ENCODE data around the gene CCDC187. TPM values are rescaled to one million over a fixed set of nuclear protein-coding genes. Genes with fewer than 3 reads are reported as not detected.

CCDC187 gene
- polyA plus RNA-seq, 4 donors, result 2.2 to 4.9 (median 2.9) TPM

DNA sequence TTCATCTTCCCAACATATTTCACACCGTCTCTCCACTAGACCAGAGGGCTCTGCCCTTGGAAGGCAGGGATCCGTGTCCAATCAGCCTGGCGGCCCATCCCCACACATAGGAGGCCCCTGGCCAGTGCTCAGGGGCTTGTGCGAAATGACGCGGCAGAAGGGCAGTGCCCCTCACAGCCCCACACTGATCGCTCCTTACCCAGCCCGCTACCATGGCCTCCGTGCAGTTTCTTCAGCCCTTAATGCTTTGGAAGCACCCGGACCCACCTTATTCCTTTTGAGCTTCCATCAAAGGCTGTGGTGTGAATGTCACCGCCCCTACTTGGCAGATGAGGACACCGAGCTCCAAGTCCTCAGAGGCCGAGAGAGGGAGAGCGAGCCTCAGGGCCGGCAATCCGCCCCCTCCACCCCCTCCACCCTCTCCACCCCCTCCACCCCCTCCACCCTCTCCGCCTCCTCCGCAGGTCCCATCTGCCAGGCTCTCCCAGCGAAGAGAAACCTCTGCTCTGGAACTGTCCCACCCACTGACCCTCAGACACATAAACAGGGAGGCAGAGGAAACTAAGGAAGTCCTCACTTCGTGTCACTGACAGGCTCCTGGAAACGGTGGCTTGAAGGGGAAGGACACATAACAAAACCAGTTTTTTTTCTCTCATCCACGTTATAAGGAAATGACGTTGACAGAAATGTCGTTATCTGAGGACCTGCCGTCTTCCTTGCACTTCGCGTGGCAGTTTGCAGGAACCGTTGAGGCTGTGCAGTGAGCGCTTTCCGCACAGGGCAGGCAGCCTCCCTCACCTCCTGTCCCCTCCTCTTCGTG is 72.2 kb downstream of the CCDC187 start:
- DNase-seq (ENCODE audit: low read depth in 4 of 4, low spot score in 2 of 4), result no peak

- no peak for DNase-seq (ENCODE audit: low read depth in 4 of 4, low spot score in 2 of 4)
These were observed 73.1 kb downstream of the CCDC187 start for GRCh38 chr9:136230773-136231172.

- no peak for DNase-seq (ENCODE audit: low read depth in 4 of 4, low spot score in 2 of 4)
These were observed 73.5 kb downstream of the CCDC187 start for GRCh38 chr9:136230365-136230764.

DNA sequence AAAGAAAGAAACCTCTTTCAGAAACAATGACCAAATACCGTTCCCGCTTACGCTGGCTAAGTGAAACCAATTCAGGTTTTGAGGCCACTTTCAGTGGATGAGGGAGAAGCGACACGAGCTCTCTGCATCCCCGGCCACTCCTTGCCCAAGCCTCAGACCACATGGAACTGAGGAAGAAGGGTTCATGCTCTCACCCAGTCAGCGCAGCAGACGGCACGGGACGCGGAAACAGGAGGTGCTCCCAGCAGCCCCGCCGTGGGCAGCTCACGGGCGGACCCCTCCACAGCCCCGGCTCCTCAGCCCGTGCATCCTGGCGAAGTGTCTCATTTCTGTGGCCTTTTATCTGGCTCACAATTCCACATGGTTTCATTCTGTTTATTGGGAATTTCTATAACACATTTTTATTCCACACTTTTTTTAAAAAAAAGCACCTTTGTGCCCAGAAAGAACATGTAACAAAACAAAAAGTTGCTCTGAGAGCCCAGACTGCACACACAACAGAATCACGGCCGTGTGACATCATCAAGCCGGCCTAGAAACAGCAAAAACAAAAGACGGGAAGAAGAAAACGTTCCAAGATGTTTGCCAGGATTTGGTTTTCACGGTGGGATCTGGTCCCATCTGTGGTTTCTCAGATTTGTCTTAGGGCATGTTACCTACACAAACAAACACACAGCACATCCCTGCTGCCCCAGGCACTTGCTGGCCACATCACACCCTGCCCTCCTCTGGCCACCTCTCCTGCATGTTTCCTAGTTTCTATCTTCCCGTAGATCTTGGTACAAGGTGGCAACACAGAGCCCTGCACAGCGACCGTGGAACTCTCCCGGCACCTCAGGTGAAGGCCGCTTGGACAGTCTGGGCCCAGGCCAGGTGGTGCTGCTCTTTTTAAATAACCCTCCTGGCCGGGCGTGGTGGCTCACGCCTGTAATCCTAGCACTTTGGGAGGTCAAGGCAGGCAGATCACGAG is 74.5 kb downstream of the CCDC187 start:
- no peak for DNase-seq (ENCODE audit: low read depth in 4 of 4, low spot score in 2 of 4)

DNA sequence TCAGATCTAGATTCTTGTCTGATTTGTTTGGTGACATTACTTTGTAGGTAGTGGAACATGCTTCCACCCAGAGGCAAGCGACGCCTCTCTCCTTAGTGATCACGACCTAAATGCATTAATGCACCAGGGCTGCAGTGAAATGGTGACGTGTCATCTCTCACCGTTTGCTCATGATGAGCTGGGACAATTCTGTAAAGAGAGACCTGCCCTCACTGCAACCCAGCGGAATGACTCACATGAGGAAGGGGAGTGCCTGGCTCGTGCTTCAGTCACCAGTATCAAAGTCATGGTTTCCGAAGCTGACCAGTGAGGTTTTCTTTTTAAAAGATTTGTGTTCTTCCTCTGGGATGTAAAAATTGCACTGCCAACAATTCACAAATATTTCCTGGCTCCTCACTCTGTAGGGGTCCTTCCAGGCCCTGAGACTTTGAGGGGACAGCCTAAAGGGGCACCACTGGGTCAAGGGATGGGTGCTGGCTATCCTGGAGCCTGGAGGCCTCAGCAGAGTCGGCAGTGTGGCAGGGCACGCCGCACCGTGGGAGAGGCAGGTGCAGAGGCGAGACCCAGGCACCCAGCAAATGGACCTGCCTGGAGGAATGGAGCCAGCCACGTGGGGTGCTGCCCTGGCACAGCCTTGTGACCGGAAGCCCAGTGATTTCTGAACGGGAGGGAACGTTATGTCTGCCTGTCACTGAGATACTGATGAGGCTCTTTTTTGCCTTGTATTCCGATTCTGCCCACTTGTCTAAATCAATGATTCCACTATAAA is 75.6 kb downstream of the CCDC187 start:
- DNase-seq (ENCODE audit: low read depth in 4 of 4, low spot score in 2 of 4), result no peak

DNA sequence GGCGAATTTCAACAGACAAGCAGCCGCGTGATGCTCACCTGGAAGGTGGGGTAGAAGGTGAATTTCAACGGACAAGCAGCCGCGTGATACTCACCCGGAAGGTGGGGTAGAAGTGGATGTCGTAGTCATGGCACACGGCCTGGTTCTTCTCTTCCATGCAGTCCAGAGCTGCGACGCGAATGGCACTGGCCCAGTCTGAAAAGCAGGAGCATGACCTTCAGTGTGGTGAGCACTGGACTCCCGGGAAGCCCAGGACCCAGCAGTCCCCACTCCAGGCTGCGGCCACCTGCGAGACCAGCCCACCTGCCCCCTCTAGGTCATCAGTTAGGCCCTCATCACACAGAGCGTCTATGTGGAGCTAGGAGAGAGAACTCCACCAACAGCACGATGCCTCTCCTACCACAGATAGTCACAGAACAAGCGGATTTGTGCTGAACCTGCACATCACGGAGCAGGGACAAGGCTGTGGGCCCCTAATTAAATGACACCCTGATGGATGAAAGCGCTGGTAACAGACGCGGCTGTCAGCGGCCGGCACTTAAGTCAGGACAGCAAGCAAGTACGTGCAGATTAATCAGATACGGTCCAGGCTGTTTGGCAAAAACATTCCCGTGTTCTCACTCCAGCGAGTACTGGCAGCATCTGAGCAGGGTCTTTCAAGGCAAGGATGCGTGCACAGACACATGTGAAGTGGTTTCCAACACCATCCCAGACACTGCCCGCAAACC is 77.0 kb downstream of the CCDC187 start:
- DNase-seq (ENCODE audit: low read depth in 4 of 4, low spot score in 2 of 4), result no peak

DNA sequence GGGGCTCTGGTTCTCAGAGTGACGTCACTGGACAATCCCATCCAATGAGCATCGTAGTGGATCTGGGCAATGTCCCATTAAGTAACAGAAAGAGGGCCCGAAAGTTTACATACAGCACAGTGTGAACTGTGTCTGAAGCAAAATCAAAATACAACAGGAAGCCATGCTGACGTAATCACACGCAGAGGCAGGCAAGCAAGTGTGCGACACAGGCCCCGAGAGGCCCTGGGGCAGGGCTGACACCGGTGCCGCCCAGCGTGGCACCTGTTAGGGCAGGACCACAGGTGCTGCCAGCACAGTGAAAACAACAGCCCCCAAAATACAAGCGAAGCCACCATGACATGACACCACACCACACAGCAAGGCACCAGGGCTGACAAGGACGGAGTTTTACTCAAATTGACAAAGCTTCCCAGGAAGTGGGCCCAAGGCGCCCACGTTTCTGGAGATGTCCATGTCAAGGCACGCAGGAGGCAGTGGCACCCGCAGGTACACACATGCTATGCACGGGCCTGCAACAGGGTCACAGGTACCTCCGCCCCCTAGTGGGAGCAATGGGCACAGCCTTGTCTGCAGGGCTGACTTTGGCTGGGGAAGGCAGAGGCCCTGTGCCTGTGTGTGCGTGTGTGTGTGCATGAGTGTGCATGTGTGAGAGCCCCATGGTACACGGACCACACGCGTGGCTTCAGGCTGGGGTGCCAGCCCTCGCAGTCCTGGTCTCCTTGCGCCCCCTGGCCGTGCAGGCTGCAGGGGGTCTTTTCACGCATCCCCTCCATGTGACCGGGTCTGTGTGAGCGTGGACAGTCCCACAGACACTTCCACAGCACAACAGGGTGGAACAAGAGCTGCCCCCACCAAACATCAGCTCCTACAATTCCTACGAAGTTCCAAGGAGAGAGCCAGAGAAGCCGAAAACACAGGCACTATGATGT is 77.9 kb downstream of the CCDC187 start:
- no peak for DNase-seq (ENCODE audit: low read depth in 4 of 4, low spot score in 2 of 4)

GRCh38 chr9:136225366-136225747 is 78.5 kb downstream of the CCDC187 start:
- DNase-seq (ENCODE audit: low read depth in 4 of 4, low spot score in 2 of 4), result no peak

DNA sequence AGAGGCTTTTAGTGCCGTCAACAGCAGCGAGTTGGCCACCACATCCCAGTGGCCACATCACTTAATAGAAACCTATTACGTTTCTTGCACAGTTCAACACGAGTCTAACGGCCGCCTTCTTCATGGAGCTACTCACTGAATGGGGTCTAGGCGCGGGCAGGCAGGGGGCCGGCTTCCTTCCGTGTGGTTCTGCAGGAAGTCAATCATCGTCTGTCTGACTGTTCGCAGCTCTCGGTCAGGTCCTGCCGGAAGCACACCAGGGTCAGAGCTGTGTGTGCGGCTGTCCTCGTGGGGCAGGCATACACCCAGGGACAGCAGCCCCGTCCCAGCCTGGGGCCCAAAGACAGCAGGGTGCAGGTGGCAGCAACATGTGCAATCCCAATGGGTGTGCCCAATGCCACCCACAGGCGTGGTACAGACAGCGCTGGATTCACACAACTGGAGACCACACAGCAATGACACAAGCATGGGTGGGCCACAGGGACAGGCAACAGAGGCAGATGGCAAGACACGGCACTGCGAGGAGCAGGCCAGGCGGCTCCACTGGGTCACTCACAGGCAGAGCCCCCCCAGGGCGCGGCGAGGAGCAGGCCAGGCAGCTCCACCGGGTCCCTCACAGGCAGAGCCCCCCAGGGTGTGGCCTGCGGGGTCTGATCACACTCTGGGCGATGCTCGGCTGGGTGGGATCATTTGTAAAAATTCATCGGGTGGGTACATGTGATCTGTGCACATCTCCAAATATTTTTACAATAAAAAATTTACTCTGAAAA is 79.8 kb downstream of the CCDC187 start:
- DNase-seq (ENCODE audit: low read depth in 4 of 4, low spot score in 2 of 4), result no peak

DNA sequence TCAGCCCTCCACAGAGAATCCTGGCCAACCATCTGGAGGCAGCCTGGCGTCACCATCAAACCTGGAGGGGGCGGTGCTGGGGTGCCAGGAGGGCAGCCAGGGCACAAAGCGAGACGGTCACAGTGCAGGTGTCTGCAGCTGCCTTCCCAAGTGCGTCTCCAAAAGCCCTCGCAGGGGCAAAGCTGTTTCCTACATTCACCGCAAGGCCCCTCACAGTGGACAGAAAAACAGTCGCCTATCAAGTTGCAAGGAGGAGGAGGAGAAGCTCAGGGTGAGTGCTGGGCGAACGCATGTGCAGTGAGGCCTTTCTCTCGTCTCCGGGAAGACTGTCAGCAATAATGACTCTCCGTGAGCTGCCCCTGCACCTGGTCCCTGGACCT is 81.0 kb downstream of the CCDC187 start:
- DNase-seq (ENCODE audit: low read depth in 4 of 4, low spot score in 2 of 4), result no peak

DNA sequence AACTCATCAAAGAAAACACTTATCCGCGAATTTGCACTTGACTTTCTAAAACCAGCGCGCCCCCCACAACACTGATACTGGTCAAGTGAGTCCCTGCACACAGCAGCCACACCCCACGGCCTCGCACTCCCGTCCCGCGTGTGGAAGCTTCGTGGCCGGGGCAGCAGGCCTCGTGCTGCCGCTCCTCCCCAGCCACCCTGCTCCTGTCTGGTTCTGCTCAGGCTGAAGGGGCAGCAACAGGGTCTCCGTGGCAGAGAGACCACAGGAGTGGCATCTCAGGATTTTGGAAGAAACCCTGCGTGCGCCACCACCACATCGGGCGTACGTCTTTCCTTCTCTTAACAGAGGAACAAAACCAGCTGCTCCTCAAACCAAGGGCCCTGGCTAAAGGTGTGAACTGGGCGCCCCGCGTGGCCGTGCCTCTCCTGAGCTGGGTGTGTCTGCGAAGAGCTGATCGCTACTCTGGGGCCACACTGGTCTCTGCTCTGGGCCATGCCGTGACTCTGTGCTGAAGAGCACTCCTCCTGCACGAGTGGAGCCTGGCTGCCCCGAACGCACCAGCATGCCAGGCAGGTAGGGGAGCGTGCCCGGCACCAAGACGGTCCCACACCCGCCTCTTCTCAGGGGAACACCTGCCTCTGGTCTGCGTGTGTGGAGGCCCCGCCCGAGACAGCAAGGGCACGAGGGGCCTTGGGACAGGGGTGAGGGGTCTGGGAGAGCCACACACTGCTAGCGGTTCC is 81.6 kb downstream of the CCDC187 start:
- DNase-seq (ENCODE audit: low read depth in 4 of 4, low spot score in 2 of 4), result no peak

DNA sequence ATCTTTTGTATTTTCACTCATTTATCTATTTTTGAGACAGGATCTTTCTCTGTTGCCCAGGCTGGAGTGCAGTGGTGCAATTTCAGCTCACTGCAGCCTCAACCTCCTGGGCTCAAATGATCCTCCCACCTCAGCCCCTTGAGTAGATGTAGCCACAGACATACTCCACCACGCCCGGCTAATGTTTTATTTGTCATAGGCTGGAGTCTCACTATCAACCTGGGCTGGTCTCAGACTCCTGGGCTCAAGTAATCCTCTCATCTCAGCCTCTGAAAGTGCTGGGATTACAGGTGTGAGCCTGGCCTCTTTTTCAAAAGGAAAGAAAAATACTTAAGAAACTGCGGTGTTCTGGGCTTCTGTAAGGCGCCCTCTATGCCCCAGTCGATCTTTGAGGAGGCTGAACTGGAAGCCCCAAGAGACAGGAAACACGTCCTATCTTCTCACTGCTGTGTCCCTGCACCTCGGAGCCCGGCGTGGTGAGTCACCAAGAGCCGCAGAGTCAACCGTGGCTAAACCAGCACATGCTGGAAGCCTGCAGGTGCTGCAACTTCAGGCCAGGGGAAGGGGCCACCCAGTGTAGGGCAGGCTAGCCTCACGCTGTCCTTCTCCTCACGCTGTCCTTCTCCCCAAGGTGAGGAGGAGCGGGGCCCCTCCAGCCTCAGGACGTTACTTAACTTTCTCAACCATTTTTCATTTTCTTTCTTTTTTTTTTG is 83.7 kb downstream of the CCDC187 start:
- DNase-seq (ENCODE audit: low read depth in 4 of 4, low spot score in 2 of 4), result no peak

DNA sequence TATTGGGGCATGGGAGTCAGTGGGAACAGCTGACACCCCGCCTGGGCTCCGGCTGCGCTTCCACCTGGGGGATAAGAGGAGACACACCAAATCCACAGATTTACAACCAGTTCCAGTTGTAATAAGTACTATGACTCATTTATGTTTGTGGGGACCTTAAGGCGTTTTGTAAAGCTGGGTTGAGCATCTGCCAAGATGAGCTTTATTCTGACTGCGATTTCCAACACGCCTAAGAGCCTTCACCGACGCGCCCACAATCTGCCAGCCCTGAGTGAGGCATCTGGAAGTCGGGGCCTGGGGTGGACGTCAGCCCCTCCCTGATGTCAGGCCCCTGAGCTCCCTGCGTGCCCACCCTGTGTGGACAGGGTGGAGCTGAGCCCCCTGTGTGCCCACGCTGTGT is 84.6 kb downstream of the CCDC187 start:
- DNase-seq (ENCODE audit: low read depth in 4 of 4, low spot score in 2 of 4), result no peak

DNA sequence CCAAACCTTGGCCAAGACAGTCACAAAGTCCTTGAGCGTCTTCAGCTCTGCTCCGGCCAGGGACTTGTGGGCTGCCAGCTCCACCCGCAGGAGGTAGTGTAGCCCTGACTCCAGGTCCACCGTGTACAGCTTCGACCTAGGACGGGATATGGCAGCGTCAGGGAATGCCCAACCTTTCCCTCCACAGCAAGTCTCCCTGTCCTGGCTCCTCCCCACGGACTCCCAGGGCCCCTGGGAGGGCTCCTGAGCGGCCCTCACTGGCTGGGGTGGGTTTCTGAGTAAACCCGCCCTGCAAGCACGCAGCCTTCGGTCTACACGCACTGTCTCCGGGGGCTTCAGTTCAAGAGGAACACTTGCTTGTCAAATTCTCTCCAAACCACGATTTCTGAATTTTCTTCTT is 85.2 kb downstream of the CCDC187 start:
- no peak for DNase-seq (ENCODE audit: low read depth in 4 of 4, low spot score in 2 of 4)

DNA sequence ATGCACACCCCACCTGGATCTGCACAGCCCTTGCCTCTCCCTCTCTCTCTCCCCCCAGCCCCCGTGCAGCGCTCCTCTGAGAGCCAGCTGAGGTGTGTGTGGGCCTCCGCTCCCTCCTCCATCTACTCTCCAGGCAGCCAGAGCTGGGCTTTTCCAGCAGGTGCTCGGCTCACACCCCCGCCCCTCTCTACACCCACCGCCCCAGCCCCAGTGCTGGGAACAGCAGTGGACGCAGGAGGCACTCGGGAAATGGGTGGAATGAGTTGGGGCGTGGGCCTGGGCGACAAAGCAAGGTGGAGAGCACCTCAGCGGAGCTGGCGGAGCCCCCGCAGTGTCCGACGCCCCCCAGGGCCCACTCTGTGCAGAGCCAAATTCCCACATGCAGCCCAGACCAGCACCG is 85.6 kb downstream of the CCDC187 start:
- DNase-seq (ENCODE audit: low read depth in 4 of 4, low spot score in 2 of 4), result no peak

DNA sequence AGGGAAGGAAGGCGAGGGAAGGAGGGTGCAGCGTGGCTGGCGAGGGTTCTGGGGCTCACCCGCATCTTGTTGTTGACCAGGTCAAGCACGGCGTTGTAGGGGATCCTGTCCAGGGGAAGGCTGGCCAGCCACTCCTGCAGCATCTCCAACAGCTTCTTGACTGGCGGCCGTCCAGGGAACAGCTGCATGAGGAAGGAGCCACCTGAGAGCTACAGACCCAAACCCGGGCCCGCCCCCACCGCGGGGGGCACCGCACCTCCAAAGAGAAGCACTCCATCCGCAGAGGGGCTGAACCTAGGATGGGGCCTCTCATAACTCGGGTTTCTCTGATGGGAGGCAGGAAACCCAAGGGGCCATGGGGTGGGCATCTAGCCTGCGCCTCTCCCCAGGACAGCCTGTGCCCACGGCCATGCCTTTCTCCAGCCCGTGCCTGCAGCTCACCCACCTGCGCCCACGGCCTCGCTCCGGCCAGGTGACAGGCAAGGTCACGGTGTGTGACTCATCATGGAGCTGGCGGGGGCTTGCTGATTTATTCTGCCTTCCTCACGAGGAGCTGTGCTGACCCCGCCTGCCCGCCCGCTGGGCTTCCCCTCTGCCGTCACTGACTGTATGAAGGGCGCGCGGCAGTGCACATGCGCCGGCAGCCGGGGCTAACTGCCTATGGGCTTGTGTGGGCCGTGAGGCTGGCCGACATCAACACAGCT is 87.2 kb downstream of the CCDC187 start:
- no peak for DNase-seq (ENCODE audit: low read depth in 4 of 4, low spot score in 2 of 4)

DNA sequence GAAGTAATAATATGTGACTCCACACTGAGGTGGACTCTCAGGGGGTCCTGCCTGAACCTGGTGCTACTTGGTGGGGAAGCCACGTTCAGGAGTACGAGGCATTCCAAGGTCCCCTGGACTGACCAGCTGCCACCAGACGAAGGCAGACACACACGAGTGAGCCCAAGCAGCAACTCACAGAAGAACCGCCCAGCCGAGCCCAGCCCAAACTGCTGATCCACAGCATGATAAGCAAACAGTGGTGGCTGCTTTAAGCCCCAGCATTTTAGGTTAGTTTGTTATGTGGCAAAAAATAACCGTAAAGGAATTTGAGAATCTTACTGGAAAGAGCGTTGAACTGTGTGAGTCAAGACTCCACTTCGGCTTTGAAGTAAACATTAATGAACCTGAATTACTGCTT is 90.2 kb downstream of the CCDC187 start:
- no peak for DNase-seq (ENCODE audit: low read depth in 4 of 4, low spot score in 2 of 4)
